Stimulated activated CD4-positive, alpha-beta T cell treated with anti-CD3 and anti-CD28 coated beads, Interleukin-1b, Interleukin-23, amount 100 ng/mL, for 4 hours (primary cell): ENCODE results near the gene SH3D19.
"Not testable (repeated sequence)": the region's sequence is repeated elsewhere in the genome, so short reads cannot be mapped to it uniquely, and the experiment has no call there.

ENCODE experiments used
- DNase-seq, 2 donors: peaks; one replicate each; pipeline ENCODE4 v3.0.0-alpha.2; 2020; ENCODE audit warnings: low read depth in 2 of 2

The SH3D19 gene

GRCh38 chr4:151099229-151099975 lies 226.0 kb downstream of the SH3D19 start, which contains the start of gene RPS3A:
RPS3A (plus strand) TSS chr4:151099628; CDS start chr4:151099653, 25 bp downstream.
- DNase-seq, result peak; percentile 93 to 97

- no peak for DNase-seq
Observed at GRCh38 chr4:151098979-151099228, 226.5 kb downstream of the SH3D19 start.

GRCh38 chr4:151097759-151098158 lies 227.6 kb downstream of the SH3D19 start:
- no peak for DNase-seq

DNA sequence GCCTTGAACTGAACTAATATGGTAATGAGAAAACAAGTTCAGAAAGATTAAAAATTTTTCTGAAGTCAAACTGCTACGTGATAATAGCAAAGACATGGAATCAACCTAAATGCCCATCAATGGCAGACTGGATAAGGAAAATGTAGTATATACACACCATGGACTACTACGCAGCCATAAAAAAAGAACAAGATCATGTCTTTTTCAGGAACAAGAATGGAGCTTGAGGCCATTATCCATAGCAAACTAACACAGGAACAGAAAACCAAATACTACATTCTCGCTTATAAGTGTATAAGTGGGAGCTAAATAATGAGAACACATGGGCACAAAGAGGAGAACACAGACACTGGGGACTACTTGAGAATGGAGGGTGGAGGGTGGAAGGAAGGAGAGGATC lies 230.3 kb downstream of the SH3D19 start:
- no peak for DNase-seq

- no peak for DNase-seq
Observed at GRCh38 chr4:151094290-151094751, 231.1 kb downstream of the SH3D19 start.

DNA sequence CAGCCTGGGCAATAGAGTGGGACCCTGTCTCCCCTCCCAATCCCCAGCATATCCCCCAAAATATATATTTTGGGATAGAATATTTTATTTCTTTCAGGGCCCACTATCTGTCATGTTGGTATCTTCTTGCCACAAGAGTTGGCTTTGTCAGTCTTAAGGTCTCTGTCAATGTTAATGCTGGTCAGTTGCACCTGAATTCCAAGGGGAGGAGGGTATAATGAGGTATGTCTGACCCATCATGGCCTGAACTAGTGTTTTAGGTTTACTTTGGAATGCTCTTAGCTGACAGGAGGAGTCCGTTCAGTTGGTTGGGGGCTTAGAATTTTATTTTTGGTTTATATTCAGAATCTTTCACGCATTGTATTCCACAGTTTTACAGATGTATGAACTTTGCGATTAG lies 232.2 kb downstream of the SH3D19 start:
- DNase-seq, result no peak

- no peak for DNase-seq
Observed at GRCh38 chr4:151092488-151092887, 232.9 kb downstream of the SH3D19 start.

- DNase-seq, result no peak
Observed at GRCh38 chr4:151091047-151091446, 234.4 kb downstream of the SH3D19 start.

DNA sequence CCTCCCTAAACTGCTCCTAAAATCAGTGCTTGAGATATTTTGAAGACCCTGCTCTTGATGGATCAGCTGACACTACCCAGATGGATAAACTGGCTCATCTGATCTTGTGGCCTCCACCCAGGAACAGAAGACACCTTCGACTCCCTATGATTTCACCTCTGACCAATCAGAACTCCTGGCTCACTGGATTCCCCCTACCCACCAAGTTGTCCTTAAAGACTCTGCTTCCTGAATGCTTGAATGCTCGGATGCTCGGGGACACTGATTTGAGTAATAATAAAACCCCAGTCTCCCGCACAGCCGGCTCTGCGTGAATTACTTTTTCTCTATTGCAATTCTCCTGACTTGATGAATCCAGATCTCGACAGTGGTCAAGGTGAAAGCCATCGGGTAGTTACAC lies 237.9 kb downstream of the SH3D19 start:
- no peak for DNase-seq

DNA sequence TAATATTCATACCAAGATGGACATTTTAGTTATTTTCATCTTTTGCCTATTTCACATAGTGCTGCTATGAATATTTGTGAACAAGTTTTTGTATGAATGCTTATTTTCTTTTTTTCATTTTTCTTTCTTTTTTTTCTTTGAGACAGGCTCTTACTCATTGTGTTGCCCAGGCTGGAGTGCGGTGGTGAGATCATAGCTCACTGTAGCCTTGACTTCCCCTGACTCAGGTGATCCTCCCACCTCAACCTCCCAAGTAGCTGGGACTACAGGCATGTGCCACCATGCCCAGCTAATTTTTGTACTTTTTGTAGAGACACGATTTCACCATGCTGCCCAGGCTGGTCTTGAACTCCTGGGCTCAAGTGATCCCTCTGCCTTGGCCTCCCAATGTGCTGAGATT lies 247.4 kb downstream of the SH3D19 start:
- not testable (repeated sequence) for DNase-seq

DNA sequence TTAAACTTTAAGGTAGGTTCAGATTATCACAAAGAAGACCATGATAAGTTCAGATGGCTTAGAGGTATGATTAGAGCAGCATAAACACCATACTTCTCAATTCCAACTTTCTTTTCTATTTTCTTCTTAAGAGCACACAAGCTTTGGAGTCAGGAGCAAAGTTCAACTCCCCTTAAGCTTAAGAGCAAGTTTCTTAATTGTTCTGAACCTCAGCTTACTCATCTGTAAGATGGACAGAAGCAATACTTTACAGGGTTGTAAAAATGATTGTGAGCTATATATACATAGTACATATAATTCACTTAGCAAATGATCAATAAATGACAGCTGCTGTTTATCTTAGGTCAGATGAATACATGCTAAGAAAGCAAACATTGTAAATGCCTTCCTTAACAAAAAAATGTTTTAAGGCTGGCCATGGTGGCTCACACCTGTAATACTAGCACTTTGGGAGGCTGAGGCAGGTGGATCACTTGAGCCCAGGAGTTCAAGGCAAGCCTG lies 250.9 kb downstream of the SH3D19 start:
- no peak for DNase-seq
